ENCODE measurements around the gene CYP46A1. TPM values are rescaled to one million over a fixed set of nuclear protein-coding genes. Genes with fewer than 3 reads are reported as not detected.

Gene CYP46A1
- total and polyA plus RNA-seq, 8 donors = 1.0 to 5.2 (median 1.8) TPM

DNA sequence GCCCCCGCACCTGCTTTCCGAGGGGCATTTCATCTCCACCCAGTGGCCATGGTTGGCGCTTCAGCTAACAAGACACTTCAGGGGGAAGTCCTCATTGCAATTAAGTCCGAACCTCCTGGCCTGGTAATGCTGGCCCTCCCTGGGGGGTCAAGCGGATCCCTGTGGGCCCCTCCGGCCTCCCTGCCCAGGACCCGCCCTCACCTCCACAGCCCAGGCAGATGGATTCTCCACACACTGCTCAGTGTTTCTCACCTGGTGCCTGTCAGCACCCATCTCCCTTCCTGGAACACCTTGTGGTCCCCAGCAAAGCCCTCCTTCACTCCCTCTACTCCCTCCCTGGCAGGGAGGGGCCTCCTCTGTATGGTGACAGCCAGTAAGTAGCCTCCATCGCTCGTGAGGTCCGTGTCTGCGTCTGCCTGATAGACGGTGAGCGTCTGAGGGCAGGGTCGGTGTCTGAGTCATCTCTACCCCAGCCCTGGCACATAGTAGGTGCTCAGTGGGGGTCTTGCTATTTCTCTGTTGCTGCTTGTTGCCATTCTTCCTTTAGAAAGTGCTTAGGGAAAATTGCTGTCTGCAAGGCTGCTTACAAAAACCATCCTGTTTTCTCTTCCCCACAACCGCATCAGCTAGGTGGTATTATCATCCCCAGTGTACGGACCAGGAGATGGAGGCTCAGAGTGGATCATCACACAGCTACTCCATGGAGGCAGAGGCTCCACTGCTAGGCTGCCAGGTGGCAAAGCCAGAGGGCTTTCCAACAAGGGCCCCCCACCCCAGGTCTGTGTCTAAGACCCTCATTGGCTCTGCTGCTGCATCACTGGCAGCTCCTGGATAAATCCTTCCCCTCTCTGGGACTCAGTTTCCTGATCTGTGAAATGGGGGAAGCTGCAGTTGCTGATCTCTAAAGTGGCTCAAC is 69.4 kb downstream of the CYP46A1 start:
- DNase-seq = peak in 1 of 6 donors; percentile 29
- intact Hi-C loops (cut with DNase I) = no loop called here
- Histone ChIP-seq H3K9me3 (no peaks in the 10 kb centered on the region), H3K27ac (no peak overlapping the region), H3K36me3 (no peaks in the 10 kb centered on the region), H3K4me3 (no peak overlapping the region), H3K27me3 (no peaks in the 10 kb centered on the region), H3K4me1 (peaks cover 0 to 8% (median 0%) of the 10 kb centered on the region in 3 donors)
- no peak for FAIRE-seq
- 46 to 56% methylated on average over 13 to 16 of the region's 16 CpGs for WGBS, 2 donors
- TF ChIP-seq, protein P1, sequence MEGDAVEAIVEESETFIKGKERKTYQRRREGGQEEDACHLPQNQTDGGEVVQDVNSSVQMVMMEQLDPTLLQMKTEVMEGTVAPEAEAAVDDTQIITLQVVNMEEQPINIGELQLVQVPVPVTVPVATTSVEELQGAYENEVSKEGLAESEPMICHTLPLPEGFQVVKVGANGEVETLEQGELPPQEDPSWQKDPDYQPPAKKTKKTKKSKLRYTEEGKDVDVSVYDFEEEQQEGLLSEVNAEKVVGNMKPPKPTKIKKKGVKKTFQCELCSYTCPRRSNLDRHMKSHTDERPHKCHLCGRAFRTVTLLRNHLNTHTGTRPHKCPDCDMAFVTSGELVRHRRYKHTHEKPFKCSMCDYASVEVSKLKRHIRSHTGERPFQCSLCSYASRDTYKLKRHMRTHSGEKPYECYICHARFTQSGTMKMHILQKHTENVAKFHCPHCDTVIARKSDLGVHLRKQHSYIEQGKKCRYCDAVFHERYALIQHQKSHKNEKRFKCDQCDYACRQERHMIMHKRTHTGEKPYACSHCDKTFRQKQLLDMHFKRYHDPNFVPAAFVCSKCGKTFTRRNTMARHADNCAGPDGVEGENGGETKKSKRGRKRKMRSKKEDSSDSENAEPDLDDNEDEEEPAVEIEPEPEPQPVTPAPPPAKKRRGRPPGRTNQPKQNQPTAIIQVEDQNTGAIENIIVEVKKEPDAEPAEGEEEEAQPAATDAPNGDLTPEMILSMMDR (IDR thresholded peaks at IDR 0.05) = no peak
- ATAC-seq = no peak

DNA sequence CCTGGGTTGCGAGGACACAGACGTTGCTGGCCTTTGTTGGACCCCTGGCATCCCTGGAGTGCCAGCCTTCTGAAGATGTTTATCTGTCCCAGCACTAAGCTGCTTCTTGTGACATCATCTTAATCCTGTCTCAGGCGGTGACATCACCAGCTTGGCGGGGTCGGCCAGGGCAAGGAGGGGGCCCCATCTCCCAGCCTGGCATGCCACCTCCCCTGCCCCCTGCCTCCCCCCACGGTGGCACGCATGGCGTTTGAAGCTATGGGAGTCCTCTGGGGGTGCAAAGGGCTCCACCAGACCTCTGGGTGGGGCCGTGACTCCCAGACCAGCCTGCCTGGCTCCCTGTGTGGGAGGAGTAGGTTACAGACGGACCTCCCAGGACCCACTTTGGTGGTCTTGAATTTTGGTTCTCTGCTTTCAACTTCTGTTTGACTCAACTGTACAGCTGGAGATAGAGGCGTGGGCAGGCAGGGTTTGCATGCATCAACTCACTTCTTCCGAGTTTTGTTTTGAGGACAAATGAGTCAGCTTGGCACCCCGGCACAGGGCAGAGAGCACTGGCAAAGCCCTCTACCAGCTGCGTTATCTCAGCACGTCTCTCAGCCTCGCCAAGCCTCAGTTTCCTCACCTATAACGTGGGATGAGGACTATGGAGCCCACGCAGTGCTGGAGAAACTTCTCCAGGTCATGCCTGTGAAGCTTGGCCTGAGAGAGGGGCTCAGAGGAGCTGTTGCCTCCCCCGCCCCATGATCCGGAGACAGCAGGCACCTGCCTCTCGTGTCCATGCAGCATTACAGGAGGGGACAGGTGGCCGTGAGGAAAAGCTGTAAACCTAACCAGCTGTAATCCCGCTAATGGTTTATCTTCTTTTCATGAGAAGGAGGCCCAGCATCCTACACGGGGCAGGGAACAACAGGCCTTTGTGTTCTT is 70.3 kb downstream of the CYP46A1 start:
- peaks cover 0 to 8% (median 0%) of the 10 kb centered on the region in 3 donors for H3K4me1 ChIP-seq
- peak in 1 of 6 donors; percentile 51 for DNase-seq
- H3K36me3 ChIP-seq = no peaks in the 10 kb centered on the region

GRCh38 chr14:99755068-99755405 is 70.9 kb downstream of the CYP46A1 start:
- TF ChIP-seq, protein P1 (IDR thresholded peaks at IDR 0.05) = no peak
- Histone ChIP-seq H3K36me3 (no peaks in the 10 kb centered on the region), H3K27me3 (no peaks in the 10 kb centered on the region), H3K9me3 (no peaks in the 10 kb centered on the region), H3K4me3 (no peak overlapping the region), H3K4me1 (peaks cover 0 to 8% (median 0%) of the 10 kb centered on the region in 3 donors), H3K27ac (peak overlapping the region in 1 of 4 donors; percentile 20)
- peak in 1 of 6 donors; percentile 47 for DNase-seq
- intact Hi-C loops (cut with DNase I) = no loop called here
- peak in 2 of 4 donors; percentile 11 to 36 for ATAC-seq
- 53 to 54% methylated on average over 8 of the region's 8 CpGs for WGBS, 2 donors
- no peak for FAIRE-seq

More for the DNA sequence above, 70.3 kb downstream of the CYP46A1 start:
- H3K9me3 ChIP-seq = no peaks in the 10 kb centered on the region
- FAIRE-seq (no peak), ATAC-seq (no peak)
- 56 to 64% methylated on average over 24 of the region's 24 CpGs for WGBS, 2 donors
- intact Hi-C loops (cut with DNase I) = no loop called here
- peak overlapping the region in 1 of 4 donors; percentile 20 for H3K27ac ChIP-seq
- H3K27me3 ChIP-seq = no peaks in the 10 kb centered on the region
- H3K4me3 ChIP-seq = no peak overlapping the region
- TF ChIP-seq, protein P1 (IDR thresholded peaks at IDR 0.05) = no peak

GRCh38 chr14:99755629-99756603 is 71.8 kb downstream of the CYP46A1 start:
- Histone ChIP-seq H3K4me1 (peaks cover 0 to 8% (median 0%) of the 10 kb centered on the region in 3 donors), H3K27me3 (no peaks in the 10 kb centered on the region), H3K4me3 (no peak overlapping the region), H3K9me3 (no peaks in the 10 kb centered on the region), H3K36me3 (no peaks in the 10 kb centered on the region), H3K27ac (peak overlapping the region in 2 of 4 donors; percentile 27 to 50)
- FAIRE-seq (no peak), ATAC-seq (peak; percentile 80 to 91 (median 88)), DNase-seq (peak in 5 of 6 donors; percentile 66 to 88 (median 78))
- intact Hi-C loops (cut with DNase I) = no loop called here
- 45 to 52% methylated on average over 21 of the region's 21 CpGs for WGBS, 2 donors
- TF ChIP-seq, protein P1 (IDR thresholded peaks at IDR 0.05) = no peak
